BLaER1 treated with 17β-estradiol and CSF1 and Interleukin-3, amounts not matched to agents 10 nM and 100 nM (cell line): ENCODE data around the gene MEX3D.

Experiments used
- H3K27ac ChIP-seq, 11 experiments: shearing (Covaris generic); formaldehyde crosslinking; 2 replicates each; pipeline ENCODE4 v1.8.1; 2022
- H3K27me3 ChIP-seq, 11 experiments: shearing (Covaris generic); formaldehyde crosslinking; 2 replicates each; pipeline ENCODE4 v1.8.1; 2022
- H3K36me3 ChIP-seq, 11 experiments: shearing (Covaris generic); formaldehyde crosslinking; 2 replicates each; pipeline ENCODE4 v1.8.1; 2022
- H3K4me1 ChIP-seq, 10 experiments: shearing (Covaris generic); formaldehyde crosslinking; 2 replicates each; pipeline ENCODE4 v1.8.1; 2022
- H3K4me2 ChIP-seq, 11 experiments: shearing (Covaris generic); formaldehyde crosslinking; 2 replicates each; pipeline ENCODE4 v1.8.1; 2022
- H3K4me3 ChIP-seq, 10 experiments: shearing (Covaris generic); formaldehyde crosslinking; 2 replicates each; pipeline ENCODE4 v1.8.1; 2022
- H3K9ac ChIP-seq, 11 experiments: shearing (Covaris generic); formaldehyde crosslinking; 2 replicates each; pipeline ENCODE4 v1.8.1; 2022
- H3K9me3 ChIP-seq, 11 experiments: shearing (Covaris generic); formaldehyde crosslinking; replicated peaks in 1 of 11; 2 replicates each; pipeline ENCODE4 v1.8.1; 2022
- H4K20me1 ChIP-seq, 11 experiments: shearing (Covaris generic); formaldehyde crosslinking; 2 replicates each; pipeline ENCODE4 v1.8.1; 2022
- Cebpa-rat ChIP-seq, 11 experiments: shearing (Covaris generic); IDR thresholded peaks; 2 replicates each; pipeline ENCODE4 v1.8.1; 2022

MEX3D gene

DNA sequence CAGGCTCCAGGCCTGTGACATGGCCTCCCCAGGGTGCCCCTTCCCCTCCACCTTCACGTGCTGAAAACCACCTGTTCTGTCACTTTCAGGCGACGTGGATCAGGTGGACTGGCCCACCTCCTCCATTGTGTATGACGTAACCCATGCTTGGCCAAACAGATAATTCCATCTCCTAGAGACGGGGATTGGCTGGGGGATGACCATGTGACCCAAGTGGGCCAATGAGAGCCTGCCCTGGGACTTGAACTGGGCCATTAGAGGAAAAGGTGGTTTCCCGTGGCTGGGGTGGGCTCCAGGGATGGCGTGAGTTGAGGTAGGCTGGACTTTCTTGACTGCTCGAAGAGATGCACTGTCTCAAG lies 51.8 kb downstream of the MEX3D start:
- Histone ChIP-seq H3K4me1 (peaks cover 8 to 28% (median 19%) of the 10 kb centered on the region in 10 experiments), H3K9me3 (0 out of 22 replicates have a peak, but pooled peaks cover 0 to 4% (median 0%) of the 10 kb centered on the region in 11 experiments)
- no peak for TF ChIP-seq Cebpa-rat (IDR thresholded peaks at IDR 0.05)

DNA sequence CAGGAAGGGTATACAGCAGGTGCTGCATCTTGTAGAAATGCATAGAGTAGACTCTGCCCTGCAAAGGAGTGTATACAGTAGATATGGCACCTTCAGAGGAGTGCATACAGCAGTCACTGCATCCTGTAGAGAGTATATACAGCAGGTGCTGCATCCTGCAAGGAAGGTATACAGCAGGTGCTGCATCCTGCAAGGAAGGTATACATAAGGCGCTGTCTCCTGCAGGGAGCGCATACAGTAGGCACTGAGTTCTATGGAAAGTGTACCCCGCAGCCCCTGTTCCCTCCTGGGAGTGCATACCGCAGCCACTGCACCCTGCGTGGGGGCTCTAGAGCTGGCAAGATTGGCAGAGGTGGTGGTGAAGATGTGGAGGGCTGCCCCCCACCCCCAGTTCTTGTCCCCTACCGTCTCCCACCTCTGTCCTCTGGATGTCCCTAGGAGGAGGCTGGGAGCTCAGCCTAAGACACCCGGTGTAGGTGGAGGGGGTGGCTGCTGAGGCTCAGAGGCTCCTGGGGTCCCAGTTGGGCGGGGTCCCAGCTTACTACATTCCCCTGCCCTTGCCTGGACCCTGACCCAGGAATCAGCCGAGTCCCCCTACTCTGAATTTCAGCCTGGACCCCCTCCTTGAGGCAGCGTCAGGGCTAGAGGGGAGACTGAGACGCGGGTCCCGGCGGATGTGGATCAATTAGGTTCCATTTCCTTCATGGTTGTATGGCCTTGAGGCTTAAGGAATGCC lies 53.0 kb downstream of the MEX3D start:
- H3K4me3 ChIP-seq: no peak overlapping the region
- peaks cover 36 to 42% (median 39%) of the 10 kb centered on the region in 11 experiments for H3K27me3 ChIP-seq
- H3K36me3 ChIP-seq: no peaks in the 10 kb centered on the region
- TF ChIP-seq Cebpa-rat (IDR thresholded peaks at IDR 0.05): no peak
- H3K27ac ChIP-seq: no peak overlapping the region
- H4K20me1 ChIP-seq: peaks cover 0 to 16% (median 4%) of the 10 kb centered on the region in 11 experiments; a peak in 8 of 22 replicates
- H3K9me3 ChIP-seq: 0 out of 22 replicates have a peak, but pooled peaks cover 0 to 4% (median 0%) of the 10 kb centered on the region in 11 experiments
- H3K9ac ChIP-seq: no peak overlapping the region
- no peak overlapping the region for H3K4me2 ChIP-seq
- H3K4me1 ChIP-seq: peaks cover 7 to 28% (median 19%) of the 10 kb centered on the region in 10 experiments

More for the DNA sequence above, 51.8 kb downstream of the MEX3D start:
- no peak overlapping the region for H3K4me2 ChIP-seq
- H3K9ac ChIP-seq: no peak overlapping the region
- no peak overlapping the region for H3K4me3 ChIP-seq
- peaks cover 0 to 16% (median 0%) of the 10 kb centered on the region in 11 experiments; a peak in 7 of 22 replicates for H4K20me1 ChIP-seq
- H3K27ac ChIP-seq: no peak overlapping the region
- no peaks in the 10 kb centered on the region for H3K36me3 ChIP-seq
- H3K27me3 ChIP-seq: peaks cover 24 to 30% (median 28%) of the 10 kb centered on the region in 11 experiments

DNA sequence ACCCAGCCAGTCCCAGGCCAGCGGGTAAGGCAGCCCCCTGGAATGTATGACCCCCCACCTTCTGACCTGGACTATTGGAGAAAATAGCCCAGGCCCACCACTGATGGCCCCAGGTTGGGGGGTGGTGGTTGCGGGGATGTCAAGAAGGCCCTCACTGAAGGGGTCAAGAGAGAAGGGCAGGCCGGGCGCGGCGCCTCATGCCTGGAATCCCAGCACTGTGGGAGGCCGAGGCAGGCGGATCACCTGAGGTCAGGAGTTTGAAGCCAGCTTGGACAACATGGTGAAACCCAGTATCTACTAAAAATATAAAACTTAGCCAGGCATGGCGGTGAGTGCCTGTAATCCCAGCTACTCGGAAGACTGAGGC lies 53.8 kb downstream of the MEX3D start:
- Histone ChIP-seq H4K20me1 (peaks cover 0 to 20% (median 4%) of the 10 kb centered on the region in 11 experiments; a peak in 8 of 22 replicates), H3K27me3 (peaks cover 42 to 49% (median 45%) of the 10 kb centered on the region in 11 experiments), H3K4me1 (peaks cover 6 to 33% (median 21%) of the 10 kb centered on the region in 10 experiments; a peak in 18 of 20 replicates), H3K4me3 (no peak overlapping the region), H3K36me3 (no peaks in the 10 kb centered on the region), H3K4me2 (no peak overlapping the region), H3K9ac (no peak overlapping the region), H3K27ac (no peak overlapping the region), H3K9me3 (0 out of 22 replicates have a peak, but pooled peaks cover 0 to 4% (median 0%) of the 10 kb centered on the region in 11 experiments)
- TF ChIP-seq Cebpa-rat (IDR thresholded peaks at IDR 0.05): no peak

DNA sequence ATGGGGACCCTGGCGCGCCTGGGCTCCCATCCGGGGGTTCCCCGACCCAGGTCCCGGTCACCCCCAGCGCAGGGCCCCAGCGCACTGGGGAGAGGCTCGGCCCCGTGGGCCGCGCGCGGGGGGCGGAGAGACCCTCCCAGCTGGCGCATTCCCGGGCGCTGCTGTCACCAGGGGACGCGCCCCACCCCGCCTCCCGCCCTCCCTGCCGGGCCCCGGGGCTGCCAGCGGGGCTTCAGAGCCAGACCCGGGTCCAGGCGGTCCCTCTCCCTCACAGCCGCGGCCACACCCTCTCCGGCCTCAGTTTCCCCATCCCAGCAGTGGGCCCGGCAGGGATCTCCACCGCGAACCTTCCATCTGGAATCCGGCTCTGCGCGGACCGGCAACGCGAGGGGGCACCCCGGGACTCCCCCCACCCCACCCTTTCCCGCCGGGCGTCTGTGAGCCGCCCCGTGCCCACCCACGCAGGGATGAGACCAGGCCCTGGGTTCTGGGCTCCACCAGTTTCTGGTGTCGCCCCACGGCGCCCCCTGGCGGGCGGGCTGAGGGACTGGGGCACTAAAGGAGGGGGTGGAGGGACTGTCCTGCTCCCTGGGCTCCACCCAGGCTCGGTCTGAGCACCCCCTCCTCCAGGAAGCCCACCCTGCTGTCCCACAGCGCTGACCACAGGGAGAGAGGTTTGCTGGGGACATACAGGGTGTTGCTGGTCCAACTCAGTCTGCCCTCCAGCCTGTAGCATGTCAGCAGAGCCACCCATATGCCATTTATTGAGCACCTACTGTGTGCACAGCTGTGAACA lies 54.4 kb downstream of the MEX3D start:
- 0 out of 22 replicates have a peak, but pooled peaks cover 0 to 4% (median 0%) of the 10 kb centered on the region in 11 experiments for H3K9me3 ChIP-seq
- peak overlapping the region in 6 of 11 experiments; percentile 15 to 66 (median 52); a peak in 9 of 22 replicates for H3K4me2 ChIP-seq
- H3K4me3 ChIP-seq: peak overlapping the region in 3 of 10 experiments; percentile 27 to 42 (median 31); a peak in 3 of 20 replicates
- H3K9ac ChIP-seq: no peak overlapping the region
- TF ChIP-seq Cebpa-rat (IDR thresholded peaks at IDR 0.05): no peak
- H3K36me3 ChIP-seq: no peaks in the 10 kb centered on the region
- peaks cover 0 to 20% (median 4%) of the 10 kb centered on the region in 11 experiments; a peak in 8 of 22 replicates for H4K20me1 ChIP-seq
- no peak overlapping the region for H3K27ac ChIP-seq
- H3K27me3 ChIP-seq: peaks cover 42 to 49% (median 45%) of the 10 kb centered on the region in 11 experiments
- H3K4me1 ChIP-seq: peaks cover 6 to 39% (median 27%) of the 10 kb centered on the region in 10 experiments; a peak in 18 of 20 replicates

DNA sequence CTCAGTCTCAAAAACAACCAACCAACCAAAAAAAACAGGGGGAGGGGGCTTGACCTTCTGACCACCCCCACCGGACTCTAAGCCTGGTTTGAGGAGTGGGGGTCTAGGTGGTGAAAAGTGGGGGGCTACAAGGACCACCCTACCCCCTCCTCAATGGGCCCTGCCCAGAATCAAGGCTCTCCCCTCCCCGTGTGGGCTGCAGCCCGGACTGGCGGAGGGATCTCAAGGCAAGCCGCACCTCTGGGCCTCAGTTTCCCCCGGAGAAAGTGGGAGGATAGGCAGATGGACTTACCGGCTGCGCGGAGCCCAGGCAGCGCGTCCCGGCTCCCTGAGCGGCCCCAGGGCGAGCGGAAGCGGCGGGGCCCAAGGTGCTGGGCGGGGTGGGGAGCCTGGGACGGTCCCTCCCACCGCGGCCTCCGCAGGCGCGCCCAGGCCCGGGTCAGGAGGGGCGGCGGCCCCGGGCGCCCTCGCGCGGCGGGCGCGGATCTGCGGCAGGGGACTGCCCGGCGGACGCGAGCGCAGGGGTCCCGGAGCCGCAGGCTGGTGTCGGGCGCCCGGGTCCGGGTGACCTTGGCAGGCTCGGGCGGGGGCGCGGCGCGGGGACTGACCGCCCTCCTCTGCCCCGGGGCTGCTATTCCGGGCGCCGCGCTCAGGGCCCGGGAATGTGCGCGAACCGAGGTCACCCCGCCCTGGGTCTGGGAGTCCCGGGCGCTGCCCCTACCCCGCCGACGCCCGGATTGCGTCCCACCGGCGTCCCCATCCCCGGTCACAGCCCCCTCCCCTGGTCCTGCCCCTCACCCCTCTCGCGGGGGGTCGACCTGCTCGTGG lies 55.2 kb downstream of the MEX3D start, which contains the start of gene ADAMTSL5:
Gene ADAMTSL5 (minus strand): TSS at position 349 of the 828 bp plus-strand sequence. CDS start 2,076 bp downstream, outside the sequence.
- 0 out of 22 replicates have a peak, but pooled peaks cover 0 to 4% (median 0%) of the 10 kb centered on the region in 11 experiments for H3K9me3 ChIP-seq
- peaks cover 42 to 49% (median 45%) of the 10 kb centered on the region in 11 experiments for H3K27me3 ChIP-seq
- no peak within 1 kb of the TSS for H3K27ac ChIP-seq
- peak within 1 kb of the TSS; percentile 0 to 66 (median 33); a peak in 17 of 22 replicates for H3K4me2 ChIP-seq
- H3K4me1 ChIP-seq: peaks cover 10 to 43% (median 32%) of the 10 kb centered on the region in 10 experiments; a peak in 19 of 20 replicates
- no peak for TF ChIP-seq Cebpa-rat (IDR thresholded peaks at IDR 0.05)
- H4K20me1 ChIP-seq: peaks cover 0 to 14% (median 4%) of the 10 kb centered on the region in 11 experiments; a peak in 8 of 22 replicates
- H3K9ac ChIP-seq: no peak within 1 kb of the TSS
- H3K36me3 ChIP-seq: no peaks in the 10 kb centered on the region
- H3K4me3 ChIP-seq: peak within 1 kb of the TSS in 5 of 10 experiments; percentile 27 to 42 (median 31); a peak in 7 of 20 replicates

DNA sequence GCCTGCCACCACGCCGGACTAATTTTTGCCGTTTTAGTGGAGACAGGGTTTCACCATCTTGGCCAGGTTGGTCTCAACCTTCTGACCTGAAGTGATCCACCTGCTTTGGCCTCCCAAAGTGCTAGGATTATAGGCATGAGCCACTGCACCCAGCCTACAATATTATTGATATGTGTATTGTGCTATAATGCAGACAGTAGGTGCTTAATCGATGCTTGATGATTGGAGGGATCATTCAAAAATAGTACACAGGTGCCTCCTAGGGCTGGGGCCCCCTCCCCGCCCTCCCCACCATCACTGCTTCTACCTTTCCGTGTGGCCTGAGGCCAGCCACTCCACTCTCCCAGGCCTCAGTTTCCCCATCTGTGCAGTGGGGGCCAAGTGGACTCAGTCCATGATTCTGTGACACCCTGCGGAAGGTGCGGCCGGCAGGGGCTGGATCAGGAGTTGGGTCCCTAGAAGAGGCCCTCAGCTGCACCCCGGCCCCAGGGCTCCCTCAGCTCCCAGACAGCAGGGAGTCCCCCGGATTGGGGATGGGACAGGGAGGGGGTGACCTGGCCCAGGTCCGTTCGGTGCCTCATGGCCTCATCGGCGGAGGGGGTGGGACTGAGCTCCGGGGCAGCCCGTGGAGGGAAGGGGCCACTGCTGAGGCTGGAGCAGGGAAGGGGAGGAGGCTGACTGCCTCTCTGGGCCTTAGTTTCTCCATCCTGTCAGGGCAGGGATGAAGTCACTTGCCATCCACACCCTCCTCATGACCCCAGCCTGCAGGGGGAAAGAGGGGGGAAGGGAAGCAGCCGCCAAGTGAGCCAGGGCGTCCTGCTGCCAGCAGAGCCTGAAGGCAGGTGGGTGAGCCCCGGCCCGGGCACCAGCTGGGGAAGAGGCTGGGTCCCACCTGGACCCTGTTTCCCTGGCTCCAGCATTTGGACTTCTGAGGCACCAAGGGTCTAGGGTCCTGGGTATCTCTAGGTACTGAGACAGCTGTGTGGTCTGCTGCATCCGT lies 56.5 kb downstream of the MEX3D start:
- 0 out of 22 replicates have a peak, but pooled peaks cover 0 to 4% (median 0%) of the 10 kb centered on the region in 11 experiments for H3K9me3 ChIP-seq
- no peak overlapping the region for H3K4me3 ChIP-seq
- H4K20me1 ChIP-seq: peaks cover 0 to 14% (median 4%) of the 10 kb centered on the region in 11 experiments; a peak in 8 of 22 replicates
- peaks cover 42 to 49% (median 45%) of the 10 kb centered on the region in 11 experiments for H3K27me3 ChIP-seq
- no peak for TF ChIP-seq Cebpa-rat (IDR thresholded peaks at IDR 0.05)
- H3K9ac ChIP-seq: no peak overlapping the region
- no peaks in the 10 kb centered on the region for H3K36me3 ChIP-seq
- peaks cover 15 to 49% (median 40%) of the 10 kb centered on the region in 10 experiments for H3K4me1 ChIP-seq
- H3K4me2 ChIP-seq: peak overlapping the region in 5 of 11 experiments; percentile 0 to 87 (median 15); a peak in 5 of 22 replicates
- H3K27ac ChIP-seq: no peak overlapping the region

DNA sequence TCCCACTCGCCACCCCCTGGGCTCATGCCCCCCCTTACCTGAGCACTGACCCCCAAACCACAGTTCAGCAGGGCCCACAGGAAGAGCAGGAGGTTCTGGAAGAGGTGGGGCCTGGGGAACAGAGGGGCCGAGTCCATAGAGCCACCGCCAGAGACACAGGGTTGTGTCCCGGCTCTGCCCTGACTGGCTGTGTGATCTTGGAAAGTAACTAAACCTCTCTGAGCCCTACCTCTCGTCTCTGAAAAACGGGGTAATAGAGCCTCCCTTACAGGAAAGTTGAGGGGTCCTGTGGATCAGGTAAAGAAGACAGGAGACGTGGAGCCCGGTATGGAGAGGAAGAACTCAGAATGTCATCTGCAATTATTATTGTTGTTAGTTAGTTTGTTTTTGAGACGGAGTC lies 57.3 kb downstream of the MEX3D start:
- peaks cover 42 to 49% (median 46%) of the 10 kb centered on the region in 11 experiments for H3K27me3 ChIP-seq
- H3K9me3 ChIP-seq: peaks cover 0 to 9% (median 0%) of the 10 kb centered on the region in 11 experiments; a peak in 5 of 22 replicates
- no peak overlapping the region for H3K27ac ChIP-seq
- peaks cover 0 to 14% (median 4%) of the 10 kb centered on the region in 11 experiments; a peak in 8 of 22 replicates for H4K20me1 ChIP-seq
- H3K36me3 ChIP-seq: no peaks in the 10 kb centered on the region
- H3K4me1 ChIP-seq: peaks cover 15 to 49% (median 40%) of the 10 kb centered on the region in 10 experiments
- TF ChIP-seq Cebpa-rat (IDR thresholded peaks at IDR 0.05): no peak
- H3K9ac ChIP-seq: peak overlapping the region in 1 of 11 experiments; percentile 14; a peak in 1 of 22 replicates
- peak overlapping the region; percentile 19 to 87 (median 74); a peak in 19 of 22 replicates for H3K4me2 ChIP-seq
- no peak overlapping the region for H3K4me3 ChIP-seq
